Neutrophil (primary cell): ENCODE data around the gene PTPMT1.
A peak's percentile ranks its signal among the peaks of the same experiment; 100 is the strongest.

Experiments used
- H3K27ac ChIP-seq: fragments of 200-600 bp; sonication (generic); 2 replicates; pipeline ENCODE4 v1.5.1; 2016; ENCODE audit warnings: mild to moderate bottlenecking, moderate library complexity
- H3K27me3 ChIP-seq: fragments of 200-600 bp; sonication (generic); 2 replicates; pipeline ENCODE4 v1.6.0; 2016; ENCODE audit warnings: mild to moderate bottlenecking
- H3K36me3 ChIP-seq: fragments of 200-600 bp; sonication (generic); 2 replicates; pipeline ENCODE4 v1.5.1; 2017
- H3K4me1 ChIP-seq, 2 experiments: fragments of 200-600 bp in 1 of 2; sonication (generic) in 1 of 2; 1 replicate in 1 of 2; 2 replicates in 1 of 2; pipeline versions ENCODE4 v1.5.1 to v1.6.1; 2013 to 2016; ENCODE audit warnings: low read depth in 1 of 2, low read length in 1 of 2, mild to moderate bottlenecking in 1 of 2, moderate library complexity in 1 of 2; ENCODE audit not compliant: control insufficient read depth in 1 of 2, insufficient read depth in 1 of 2
- H3K4me3 ChIP-seq, 2 experiments: fragments of 200-600 bp in 1 of 2; sonication (generic) in 1 of 2; 1 replicate in 1 of 2; 2 replicates in 1 of 2; pipeline ENCODE4 v1.5.1; 2013 to 2016; ENCODE audit warnings: low read depth in 1 of 2, low read length in 1 of 2, mild to moderate bottlenecking in 1 of 2, moderate library complexity in 1 of 2
- H3K9me3 ChIP-seq: fragments of 200-600 bp; sonication (generic); 2 replicates; pipeline ENCODE4 v1.5.1; 2016
- TF ChIP-seq, protein P1 (sequence below): fragments of 200-600 bp; sonication (generic); IDR thresholded peaks from 2 replicates; pipeline ENCODE4 v1.5.1; 2016; ENCODE audit warnings: antibody characterized with exemption

The PTPMT1 gene

GRCh38 chr11:47565340-47566148, at the start of gene PTPMT1:
Gene PTPMT1 (plus strand): TSS chr11:47565599. CDS start chr11:47565623, 24 bp downstream.
- H3K36me3 ChIP-seq = no peaks in the 10 kb centered on the region
- TF ChIP-seq, protein P1, sequence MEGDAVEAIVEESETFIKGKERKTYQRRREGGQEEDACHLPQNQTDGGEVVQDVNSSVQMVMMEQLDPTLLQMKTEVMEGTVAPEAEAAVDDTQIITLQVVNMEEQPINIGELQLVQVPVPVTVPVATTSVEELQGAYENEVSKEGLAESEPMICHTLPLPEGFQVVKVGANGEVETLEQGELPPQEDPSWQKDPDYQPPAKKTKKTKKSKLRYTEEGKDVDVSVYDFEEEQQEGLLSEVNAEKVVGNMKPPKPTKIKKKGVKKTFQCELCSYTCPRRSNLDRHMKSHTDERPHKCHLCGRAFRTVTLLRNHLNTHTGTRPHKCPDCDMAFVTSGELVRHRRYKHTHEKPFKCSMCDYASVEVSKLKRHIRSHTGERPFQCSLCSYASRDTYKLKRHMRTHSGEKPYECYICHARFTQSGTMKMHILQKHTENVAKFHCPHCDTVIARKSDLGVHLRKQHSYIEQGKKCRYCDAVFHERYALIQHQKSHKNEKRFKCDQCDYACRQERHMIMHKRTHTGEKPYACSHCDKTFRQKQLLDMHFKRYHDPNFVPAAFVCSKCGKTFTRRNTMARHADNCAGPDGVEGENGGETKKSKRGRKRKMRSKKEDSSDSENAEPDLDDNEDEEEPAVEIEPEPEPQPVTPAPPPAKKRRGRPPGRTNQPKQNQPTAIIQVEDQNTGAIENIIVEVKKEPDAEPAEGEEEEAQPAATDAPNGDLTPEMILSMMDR = no peak
- peaks cover 15% of the 10 kb centered on the region in 2 experiments for H3K4me1 ChIP-seq
- H3K27me3 ChIP-seq = no peaks in the 10 kb centered on the region
- peak within 1 kb of the TSS; percentile 79 to 86 for H3K4me3 ChIP-seq
- no peaks in the 10 kb centered on the region for H3K9me3 ChIP-seq
- peak within 1 kb of the TSS; percentile 65 for H3K27ac ChIP-seq

GRCh38 chr11:47516155-47516554, 49.2 kb upstream of the PTPMT1 start:
- no peaks in the 10 kb centered on the region for H3K9me3 ChIP-seq
- TF ChIP-seq, protein P1 = no peak
- peak overlapping the region; percentile 82 for H3K27ac ChIP-seq
- no peaks in the 10 kb centered on the region for H3K27me3 ChIP-seq
- peaks cover 68 to 74% of the 10 kb centered on the region in 2 experiments for H3K4me1 ChIP-seq
- H3K4me3 ChIP-seq = no peak overlapping the region
- H3K36me3 ChIP-seq = peaks cover 7% of the 10 kb centered on the region

GRCh38 chr11:47516984-47517853, 48.2 kb upstream of the PTPMT1 start:
- Histone ChIP-seq H3K4me1 (peaks cover 58 to 68% of the 10 kb centered on the region in 2 experiments), H3K9me3 (no peaks in the 10 kb centered on the region), H3K27me3 (no peaks in the 10 kb centered on the region), H3K36me3 (peaks cover 7% of the 10 kb centered on the region), H3K27ac (peak overlapping the region; percentile 69), H3K4me3 (no peak overlapping the region)
- TF ChIP-seq, protein P1 = no peak

GRCh38 chr11:47518212-47518964, 47.0 kb upstream of the PTPMT1 start:
- H3K4me1 ChIP-seq = peaks cover 51 to 60% of the 10 kb centered on the region in 2 experiments
- peaks cover 7% of the 10 kb centered on the region for H3K36me3 ChIP-seq
- H3K27ac ChIP-seq = peak overlapping the region; percentile 69
- H3K27me3 ChIP-seq = no peaks in the 10 kb centered on the region
- TF ChIP-seq, protein P1 = no peak
- H3K9me3 ChIP-seq = no peaks in the 10 kb centered on the region
- H3K4me3 ChIP-seq = no peak overlapping the region
